C4-2B (cell line): ENCODE measurements around the gene FAM222A.

Source experiments
- ZFX ChIP-seq: fragments of 450-650 bp; IDR thresholded peaks from 2 replicates; pipeline ENCODE4 v1.6.1; 2017
- TF ChIP-seq, protein P1 (sequence below): fragments of 450-650 bp; conservative IDR thresholded peaks from 2 replicates; pipeline ENCODE4 v1.5.1; 2017; ENCODE audit warnings: mild to moderate bottlenecking

DNA sequence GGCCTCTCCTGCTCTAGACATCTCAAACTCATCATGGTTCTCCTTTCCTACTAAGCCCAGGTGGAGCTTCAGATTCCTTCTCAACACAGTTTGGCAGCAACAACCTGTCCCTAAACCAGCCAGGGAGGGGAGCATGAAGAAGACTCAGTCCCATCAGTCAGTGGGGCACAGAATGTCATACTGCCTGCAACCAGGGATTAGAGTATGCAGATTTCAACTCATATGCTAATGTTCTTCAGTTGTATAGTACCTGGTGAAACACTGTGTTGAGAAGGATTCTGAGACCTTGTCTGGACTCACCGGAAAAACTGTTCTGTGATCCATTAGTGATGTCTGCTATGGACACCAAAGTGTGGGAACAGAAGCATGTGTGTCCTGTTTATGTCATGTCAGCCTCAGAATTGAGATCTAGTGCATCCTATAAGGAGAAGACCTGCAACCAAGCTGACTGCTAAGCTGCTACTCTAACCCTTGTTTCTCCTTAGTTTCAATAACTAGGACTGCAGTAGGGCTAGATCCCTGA, 76.0 kb downstream of the FAM222A start:
- TF ChIP-seq, protein P1, sequence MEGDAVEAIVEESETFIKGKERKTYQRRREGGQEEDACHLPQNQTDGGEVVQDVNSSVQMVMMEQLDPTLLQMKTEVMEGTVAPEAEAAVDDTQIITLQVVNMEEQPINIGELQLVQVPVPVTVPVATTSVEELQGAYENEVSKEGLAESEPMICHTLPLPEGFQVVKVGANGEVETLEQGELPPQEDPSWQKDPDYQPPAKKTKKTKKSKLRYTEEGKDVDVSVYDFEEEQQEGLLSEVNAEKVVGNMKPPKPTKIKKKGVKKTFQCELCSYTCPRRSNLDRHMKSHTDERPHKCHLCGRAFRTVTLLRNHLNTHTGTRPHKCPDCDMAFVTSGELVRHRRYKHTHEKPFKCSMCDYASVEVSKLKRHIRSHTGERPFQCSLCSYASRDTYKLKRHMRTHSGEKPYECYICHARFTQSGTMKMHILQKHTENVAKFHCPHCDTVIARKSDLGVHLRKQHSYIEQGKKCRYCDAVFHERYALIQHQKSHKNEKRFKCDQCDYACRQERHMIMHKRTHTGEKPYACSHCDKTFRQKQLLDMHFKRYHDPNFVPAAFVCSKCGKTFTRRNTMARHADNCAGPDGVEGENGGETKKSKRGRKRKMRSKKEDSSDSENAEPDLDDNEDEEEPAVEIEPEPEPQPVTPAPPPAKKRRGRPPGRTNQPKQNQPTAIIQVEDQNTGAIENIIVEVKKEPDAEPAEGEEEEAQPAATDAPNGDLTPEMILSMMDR = no peak
- TF ChIP-seq ZFX = no peak
